ENCODE results near the gene PACSIN1.
"Not testable (repeated sequence)": the region's sequence is repeated elsewhere in the genome, so short reads cannot be mapped to it uniquely, and the experiment has no call there.

The PACSIN1 gene

GRCh38 chr6:34468378-34468892 lies 2.6 kb downstream of the PACSIN1 start:
- Mint-ChIP-seq H3K27me3 (peaks cover 13% of the 10 kb centered on the region), H3K9me3 (ENCODE audit: low read depth) (no peaks in the 10 kb centered on the region), H3K4me3 (no peak overlapping the region), H3K36me3 (no peaks in the 10 kb centered on the region), H3K4me1 (ENCODE audit: low read depth) (peaks cover 6% of the 10 kb centered on the region), H3K27ac (no peak overlapping the region)

DNA sequence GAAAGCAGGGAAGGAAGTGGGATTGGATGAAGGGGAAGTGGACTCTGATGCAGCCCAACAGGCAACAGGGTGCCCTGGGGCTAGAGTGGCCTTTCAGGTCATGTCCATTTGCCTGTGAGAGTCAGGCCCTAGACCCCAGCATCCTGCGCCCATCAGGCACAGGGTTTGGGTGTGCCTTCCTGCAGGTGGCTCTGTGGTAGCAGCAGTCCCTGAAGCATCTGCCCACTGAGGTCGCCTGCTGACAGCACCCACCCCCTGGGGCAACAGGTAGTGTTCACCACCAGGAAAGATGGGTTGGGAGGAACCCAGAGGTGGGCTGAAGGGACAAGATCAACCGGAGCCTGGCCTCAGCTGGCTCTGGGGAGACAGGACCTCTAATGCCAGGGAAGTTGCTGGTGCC lies 3.6 kb downstream of the PACSIN1 start:
- Mint-ChIP-seq H3K27me3 (peaks cover 10% of the 10 kb centered on the region), H3K36me3 (no peaks in the 10 kb centered on the region), H3K27ac (no peak overlapping the region), H3K4me3 (no peak overlapping the region), H3K4me1 (ENCODE audit: low read depth) (peaks cover 6% of the 10 kb centered on the region), H3K9me3 (ENCODE audit: low read depth) (no peaks in the 10 kb centered on the region)

- Mint-ChIP-seq H3K27ac (no peak overlapping the region), H3K36me3 (no peaks in the 10 kb centered on the region)
These were observed 6.5 kb downstream of the PACSIN1 start for GRCh38 chr6:34472425-34472824.

DNA sequence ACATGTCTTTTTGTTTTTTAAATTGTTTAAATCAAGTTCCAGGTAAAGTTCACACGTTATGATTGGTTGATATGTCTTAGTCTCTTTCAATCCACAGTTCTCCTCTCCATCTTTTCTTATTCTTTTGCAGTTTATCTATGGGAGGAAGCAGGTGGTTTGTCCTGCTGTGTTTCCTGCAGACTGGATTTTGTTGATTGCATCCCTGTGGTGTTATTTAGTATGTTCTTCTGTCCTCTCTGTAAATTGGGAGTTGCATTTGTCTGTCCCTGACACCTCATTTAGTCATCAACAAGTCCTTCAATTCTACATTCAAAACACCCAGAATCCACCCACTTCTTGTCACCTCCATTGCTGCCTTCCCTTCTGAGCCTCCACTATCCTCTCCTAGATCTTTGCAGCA lies 8.1 kb downstream of the PACSIN1 start:
- no peak overlapping the region for H3K4me3 Mint-ChIP-seq
- no peaks in the 10 kb centered on the region for H3K4me1 Mint-ChIP-seq (ENCODE audit: low read depth)
- no peaks in the 10 kb centered on the region for H3K36me3 Mint-ChIP-seq
- H3K27me3 Mint-ChIP-seq = no peaks in the 10 kb centered on the region
- no peaks in the 10 kb centered on the region for H3K9me3 Mint-ChIP-seq (ENCODE audit: low read depth)
- peak overlapping the region; percentile 0 for H3K27ac Mint-ChIP-seq

More at GRCh38 chr6:34472425-34472824, 6.5 kb downstream of the PACSIN1 start:
- no peaks in the 10 kb centered on the region for H3K27me3 Mint-ChIP-seq
- no peaks in the 10 kb centered on the region for H3K4me1 Mint-ChIP-seq (ENCODE audit: low read depth)
- no peak overlapping the region for H3K4me3 Mint-ChIP-seq
- H3K9me3 Mint-ChIP-seq (ENCODE audit: low read depth) = no peaks in the 10 kb centered on the region

DNA sequence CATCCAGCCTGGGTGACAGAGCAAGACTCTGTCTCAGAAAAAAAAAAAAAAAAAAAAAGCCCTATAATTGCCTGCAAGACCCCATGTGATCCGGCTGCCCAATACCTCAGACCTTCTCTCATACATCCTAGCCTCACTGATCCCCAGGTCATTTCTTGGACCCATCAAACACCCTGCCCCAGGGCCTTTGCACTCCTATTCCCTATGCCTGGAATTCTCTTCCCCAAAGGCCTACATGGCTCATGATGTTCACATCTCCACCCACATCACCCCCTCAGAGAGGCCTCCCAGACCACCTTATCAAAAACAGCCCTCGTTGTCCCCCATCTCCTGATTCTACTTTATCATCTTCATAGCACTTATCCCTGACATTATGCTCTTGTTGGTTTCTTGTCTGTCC lies 8.9 kb downstream of the PACSIN1 start:
- Mint-ChIP-seq H3K27ac (no peak overlapping the region), H3K4me3 (no peak overlapping the region), H3K36me3 (no peaks in the 10 kb centered on the region), H3K9me3 (ENCODE audit: low read depth) (no peaks in the 10 kb centered on the region), H3K27me3 (no peaks in the 10 kb centered on the region), H3K4me1 (ENCODE audit: low read depth) (no peaks in the 10 kb centered on the region)

- Mint-ChIP-seq H3K9me3 (ENCODE audit: low read depth) (no peaks in the 10 kb centered on the region), H3K4me3 (no peak overlapping the region), H3K36me3 (no peaks in the 10 kb centered on the region), H3K27me3 (no peaks in the 10 kb centered on the region), H3K4me1 (ENCODE audit: low read depth) (no peaks in the 10 kb centered on the region), H3K27ac (no peak overlapping the region)
These were observed 9.4 kb downstream of the PACSIN1 start for GRCh38 chr6:34475238-34475682.

GRCh38 chr6:34475767-34476328 lies 10.0 kb downstream of the PACSIN1 start:
- Mint-ChIP-seq H3K4me1 (ENCODE audit: low read depth) (no peaks in the 10 kb centered on the region), H3K9me3 (ENCODE audit: low read depth) (no peaks in the 10 kb centered on the region), H3K27ac (no peak overlapping the region), H3K36me3 (no peaks in the 10 kb centered on the region), H3K4me3 (no peak overlapping the region), H3K27me3 (no peaks in the 10 kb centered on the region)

- Mint-ChIP-seq H3K4me1 (ENCODE audit: low read depth) (no peaks in the 10 kb centered on the region), H3K9me3 (ENCODE audit: low read depth) (no peaks in the 10 kb centered on the region), H3K36me3 (no peaks in the 10 kb centered on the region), H3K27me3 (no peaks in the 10 kb centered on the region), H3K27ac (no peak overlapping the region), H3K4me3 (no peak overlapping the region)
These were observed 10.6 kb downstream of the PACSIN1 start for GRCh38 chr6:34476447-34476846.

GRCh38 chr6:34476921-34477320 lies 11.0 kb downstream of the PACSIN1 start:
- Mint-ChIP-seq H3K27ac (no peak overlapping the region), H3K36me3 (no peaks in the 10 kb centered on the region), H3K9me3 (ENCODE audit: low read depth) (no peaks in the 10 kb centered on the region)

DNA sequence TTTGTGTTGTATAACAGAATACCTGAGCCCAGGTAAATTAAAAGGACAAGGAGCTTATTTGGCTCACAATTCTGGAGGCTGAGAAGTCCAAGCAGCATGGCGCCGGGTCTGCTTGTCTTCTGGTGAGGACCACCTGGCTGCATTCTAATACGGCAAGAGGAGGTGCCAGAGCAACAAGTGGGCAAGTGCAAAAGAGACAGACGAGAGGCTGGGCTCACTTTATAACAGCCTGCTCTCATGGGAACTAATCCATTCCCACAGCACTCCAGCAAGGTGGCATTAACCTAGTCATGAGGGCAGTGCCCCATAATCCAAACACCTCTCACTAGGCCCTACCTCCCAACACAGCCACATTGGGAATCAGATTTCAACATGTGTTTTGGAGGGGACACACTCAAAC lies 12.9 kb downstream of the PACSIN1 start:
- Mint-ChIP-seq H3K4me3 (no peak overlapping the region), H3K9me3 (ENCODE audit: low read depth) (no peaks in the 10 kb centered on the region), H3K36me3 (no peaks in the 10 kb centered on the region), H3K27me3 (no peaks in the 10 kb centered on the region), H3K27ac (no peak overlapping the region), H3K4me1 (ENCODE audit: low read depth) (no peaks in the 10 kb centered on the region)

More at GRCh38 chr6:34476921-34477320, 11.0 kb downstream of the PACSIN1 start:
- Mint-ChIP-seq H3K4me3 (no peak overlapping the region), H3K27me3 (no peaks in the 10 kb centered on the region), H3K4me1 (ENCODE audit: low read depth) (no peaks in the 10 kb centered on the region)

DNA sequence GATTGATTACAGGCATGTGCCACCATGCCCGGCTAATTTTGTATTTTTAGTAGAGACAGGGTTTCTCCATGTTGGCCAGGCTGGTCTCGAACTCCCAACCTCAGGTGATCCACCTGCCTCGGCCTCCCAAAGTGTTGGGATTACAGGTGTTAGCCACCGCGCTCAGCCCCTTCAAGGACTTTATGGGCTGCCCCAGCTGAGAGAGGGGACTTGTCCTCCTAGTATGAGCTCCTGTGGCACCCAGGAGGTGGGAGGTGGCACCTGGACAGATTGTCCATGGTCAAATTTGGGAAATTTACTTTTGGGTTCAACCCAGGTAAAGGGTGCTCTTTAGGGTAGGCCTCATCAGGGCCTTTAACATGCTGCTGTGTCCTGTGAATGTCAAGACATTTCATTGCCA lies 17.9 kb downstream of the PACSIN1 start:
- H3K27ac Mint-ChIP-seq; H3K27me3 Mint-ChIP-seq; H3K36me3 Mint-ChIP-seq; H3K4me3 Mint-ChIP-seq; H3K9me3 Mint-ChIP-seq (ENCODE audit: low read depth): not testable (repeated sequence)
- peaks cover 28% of the 10 kb centered on the region for H3K4me1 Mint-ChIP-seq (ENCODE audit: low read depth)

DNA sequence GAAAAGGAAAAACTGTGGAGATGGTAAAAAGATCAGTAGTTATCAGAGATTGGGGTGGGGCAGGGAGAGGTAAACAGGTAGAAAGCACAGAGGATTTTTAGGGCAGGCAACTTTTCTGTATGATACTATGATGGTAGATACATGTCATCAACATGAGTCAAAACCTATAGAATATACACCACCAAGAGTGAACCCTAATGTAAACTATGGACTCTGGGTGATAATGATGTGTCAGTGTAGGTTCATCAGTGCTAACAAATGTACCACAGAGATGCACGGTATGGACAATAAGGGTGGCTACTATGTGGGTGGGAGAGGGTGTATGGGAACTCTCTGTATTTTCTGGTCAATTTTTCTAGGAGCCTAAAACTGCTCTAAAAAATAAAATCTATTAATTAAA lies 18.5 kb downstream of the PACSIN1 start:
- Mint-ChIP-seq H3K27ac (no peak overlapping the region), H3K4me1 (ENCODE audit: low read depth) (peaks cover 28% of the 10 kb centered on the region), H3K27me3 (no peaks in the 10 kb centered on the region), H3K4me3 (no peak overlapping the region), H3K9me3 (ENCODE audit: low read depth) (no peaks in the 10 kb centered on the region), H3K36me3 (no peaks in the 10 kb centered on the region)

GRCh38 chr6:34484899-34485298 lies 19.0 kb downstream of the PACSIN1 start:
- Mint-ChIP-seq H3K36me3 (no peaks in the 10 kb centered on the region), H3K27me3 (no peaks in the 10 kb centered on the region), H3K27ac (peak overlapping the region; percentile 89), H3K9me3 (ENCODE audit: low read depth) (no peaks in the 10 kb centered on the region), H3K4me1 (ENCODE audit: low read depth) (peaks cover 28% of the 10 kb centered on the region), H3K4me3 (peak overlapping the region; percentile 69)

DNA sequence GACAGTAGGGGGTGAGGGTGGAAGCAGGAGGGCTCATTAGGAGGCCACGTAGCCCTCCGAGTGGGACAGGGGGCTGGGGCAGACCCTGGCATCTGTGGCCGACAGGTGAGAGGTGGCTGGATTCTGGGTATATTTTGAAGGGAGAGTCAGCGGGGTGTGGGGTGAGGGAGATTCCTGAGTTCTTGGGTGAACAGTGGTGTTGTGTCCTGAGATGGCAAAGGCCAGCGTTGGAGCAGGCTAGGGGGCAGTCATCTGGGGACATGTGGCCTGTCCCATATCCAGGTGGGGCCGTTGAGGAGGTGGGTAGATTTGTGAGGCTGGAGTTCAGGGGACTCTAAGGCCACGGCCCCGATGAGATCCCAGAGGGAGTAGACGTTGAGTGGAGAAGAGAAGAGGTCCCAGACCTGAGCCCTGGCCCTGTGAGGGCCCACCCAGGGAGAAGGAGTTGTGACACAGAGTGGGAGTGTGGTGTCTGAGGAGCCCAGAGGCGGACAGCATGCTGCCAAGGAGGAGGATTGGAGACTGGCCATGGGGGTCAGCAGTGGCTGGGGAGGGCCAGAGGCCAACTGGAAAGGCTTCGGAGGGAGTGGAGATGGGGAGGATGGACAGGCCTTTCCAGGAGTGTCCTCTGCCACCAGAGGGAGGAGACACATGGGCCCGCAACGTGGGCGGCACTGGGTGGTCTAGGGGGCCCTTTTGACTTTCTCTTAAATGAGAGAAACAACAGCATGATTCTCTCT lies 19.6 kb downstream of the PACSIN1 start:
- H3K27ac Mint-ChIP-seq = peak overlapping the region; percentile 89
- H3K4me3 Mint-ChIP-seq = peak overlapping the region; percentile 69
- H3K9me3 Mint-ChIP-seq (ENCODE audit: low read depth) = no peaks in the 10 kb centered on the region
- peaks cover 28% of the 10 kb centered on the region for H3K4me1 Mint-ChIP-seq (ENCODE audit: low read depth)
- no peaks in the 10 kb centered on the region for H3K27me3 Mint-ChIP-seq
- H3K36me3 Mint-ChIP-seq = no peaks in the 10 kb centered on the region

DNA sequence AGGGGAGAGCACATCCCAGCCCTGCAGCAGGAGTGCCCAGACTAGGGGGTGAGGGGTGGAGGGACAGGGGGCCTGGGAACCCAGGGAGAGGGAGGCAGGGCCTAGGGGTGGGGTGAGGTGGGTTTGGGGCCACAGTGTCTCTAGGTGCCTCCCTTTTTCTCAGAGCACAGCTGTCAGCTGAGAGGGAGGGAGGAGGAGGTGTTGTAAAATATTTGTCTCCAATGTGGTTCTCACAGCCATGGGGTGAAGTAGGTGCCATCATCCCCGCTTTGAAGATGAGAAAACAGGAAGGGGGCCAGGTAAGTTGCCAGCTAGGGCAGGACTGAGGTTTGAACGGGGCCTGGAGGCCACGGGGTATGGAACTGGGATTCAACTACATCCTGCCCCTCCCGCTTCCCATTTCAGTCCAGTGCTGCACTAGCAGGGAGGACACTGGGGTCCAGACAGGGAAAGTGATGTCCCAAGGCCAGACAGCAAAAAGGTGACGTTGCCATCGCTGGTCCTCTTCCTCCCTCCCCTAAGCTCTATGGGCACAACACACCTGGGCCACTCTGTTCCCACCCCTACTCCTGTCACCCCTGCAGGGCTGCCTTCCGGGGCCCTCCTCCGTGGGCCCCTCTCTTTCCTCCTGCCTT lies 20.3 kb downstream of the PACSIN1 start:
- no peaks in the 10 kb centered on the region for H3K36me3 Mint-ChIP-seq

More for the DNA sequence above, 20.3 kb downstream of the PACSIN1 start:
- peaks cover 28% of the 10 kb centered on the region for H3K4me1 Mint-ChIP-seq (ENCODE audit: low read depth)
- H3K9me3 Mint-ChIP-seq (ENCODE audit: low read depth) = no peaks in the 10 kb centered on the region
- H3K27me3 Mint-ChIP-seq = no peaks in the 10 kb centered on the region
- peak overlapping the region; percentile 27 for H3K4me3 Mint-ChIP-seq
- peak overlapping the region; percentile 41 for H3K27ac Mint-ChIP-seq

Data from activated naive CD8-positive, alpha-beta T cell (primary cell).